Measurements from ENCODE around the gene ADRB2. TPM values are rescaled to one million over a fixed set of nuclear protein-coding genes. Genes with fewer than 3 reads are reported as not detected.

The ADRB2 gene
- total RNA-seq, 2 experiments from 2014 or later: 1.3 to 1.5 TPM

- DNase-seq: peak; percentile 52
- H3K9me3 Mint-ChIP-seq: no peaks in the 10 kb centered on the region
- H3K4me1 Mint-ChIP-seq: peaks cover 48% of the 10 kb centered on the region
- H3K27me3 Mint-ChIP-seq: no peaks in the 10 kb centered on the region
- ChIA-PET POLR2A (no interaction called here), CTCF (interaction anchor here (0.7 to 1.0 kb wide), 2 partner anchors 11 to 12 kb away, joined by 3 read pairs; no protein-coding TSS in a partner anchor)
- peak overlapping the region; percentile 97 for H3K27ac Mint-ChIP-seq
- H3K36me3 Mint-ChIP-seq (ENCODE audit: low read depth): peaks cover 2% of the 10 kb centered on the region
- H3K4me3 Mint-ChIP-seq: peak overlapping the region; percentile 83
Measured at GRCh38 chr5:148808864-148809642, 17.4 kb upstream of the ADRB2 start.

GRCh38 chr5:148809781-148810524 lies 16.5 kb upstream of the ADRB2 start:
- peaks cover 48% of the 10 kb centered on the region for H3K4me1 Mint-ChIP-seq
- no peaks in the 10 kb centered on the region for H3K9me3 Mint-ChIP-seq
- DNase-seq: no peak
- H3K4me3 Mint-ChIP-seq: peak overlapping the region; percentile 83
- peaks cover 2% of the 10 kb centered on the region for H3K27me3 Mint-ChIP-seq
- peak overlapping the region; percentile 97 for H3K27ac Mint-ChIP-seq
- peaks cover 2% of the 10 kb centered on the region for H3K36me3 Mint-ChIP-seq (ENCODE audit: low read depth)
- ChIA-PET CTCF (interaction anchor here (1.0 kb wide), 1 partner anchor 11 kb away, joined by 3 read pairs; no protein-coding TSS in a partner anchor), POLR2A (no interaction called here)

- H3K9me3 Mint-ChIP-seq: no peaks in the 10 kb centered on the region
- H3K4me3 Mint-ChIP-seq: no peak overlapping the region
- H3K4me1 Mint-ChIP-seq: peaks cover 46% of the 10 kb centered on the region
- H3K27ac Mint-ChIP-seq: no peak overlapping the region
- no peak for DNase-seq
- POLR2A ChIA-PET: interaction anchor here (0.6 kb wide), 1 partner anchor 1973 kb away, joined by 3 read pairs; no protein-coding TSS in a partner anchor
- peaks cover 2% of the 10 kb centered on the region for H3K36me3 Mint-ChIP-seq (ENCODE audit: low read depth)
- CTCF ChIA-PET: interaction anchor here (1.0 to 1.8 kb wide), 2 partner anchors 10 to 35 kb away, joined by 3 to 6 read pairs; no protein-coding TSS in a partner anchor
- H3K27me3 Mint-ChIP-seq: peaks cover 8% of the 10 kb centered on the region
Measured at GRCh38 chr5:148810823-148811222, 15.6 kb upstream of the ADRB2 start.

GRCh38 chr5:148811756-148812155 lies 14.7 kb upstream of the ADRB2 start:
- Mint-ChIP-seq H3K4me1 (peaks cover 37% of the 10 kb centered on the region), H3K27me3 (peaks cover 11% of the 10 kb centered on the region), H3K36me3 (ENCODE audit: low read depth) (peaks cover 2% of the 10 kb centered on the region), H3K9me3 (no peaks in the 10 kb centered on the region), H3K4me3 (no peak overlapping the region), H3K27ac (no peak overlapping the region)
- ChIA-PET CTCF (interaction anchor here (1.0 to 1.8 kb wide), 2 partner anchors 9 to 34 kb away, joined by 3 to 6 read pairs; no protein-coding TSS in a partner anchor), POLR2A (no interaction called here)
- no peak for DNase-seq

GRCh38 chr5:148815086-148815485 lies 11.3 kb upstream of the ADRB2 start:
- ChIA-PET POLR2A (no interaction called here), CTCF (interaction anchor here (1.0 kb wide), 1 partner anchor 9 kb away, joined by 4 read pairs; no protein-coding TSS in a partner anchor)
- Mint-ChIP-seq H3K9me3 (no peaks in the 10 kb centered on the region), H3K36me3 (ENCODE audit: low read depth) (no peaks in the 10 kb centered on the region), H3K27me3 (peaks cover 16% of the 10 kb centered on the region), H3K4me1 (peaks cover 14% of the 10 kb centered on the region), H3K27ac (no peak overlapping the region), H3K4me3 (no peak overlapping the region)
- DNase-seq: no peak

- no peak overlapping the region for H3K27ac Mint-ChIP-seq
- H3K4me1 Mint-ChIP-seq: peaks cover 9% of the 10 kb centered on the region
- no peak for DNase-seq
- no peaks in the 10 kb centered on the region for H3K36me3 Mint-ChIP-seq (ENCODE audit: low read depth)
- CTCF ChIA-PET: interaction anchor here (1.0 kb wide), 1 partner anchor 9 kb away, joined by 4 read pairs; no protein-coding TSS in a partner anchor
- POLR2A ChIA-PET: no interaction called here
- peaks cover 16% of the 10 kb centered on the region for H3K27me3 Mint-ChIP-seq
- no peak overlapping the region for H3K4me3 Mint-ChIP-seq
- H3K9me3 Mint-ChIP-seq: no peaks in the 10 kb centered on the region
Measured at GRCh38 chr5:148815578-148815977, 10.8 kb upstream of the ADRB2 start.

GRCh38 chr5:148816357-148816756 lies 10.1 kb upstream of the ADRB2 start:
- no peaks in the 10 kb centered on the region for H3K36me3 Mint-ChIP-seq (ENCODE audit: low read depth)
- ChIA-PET POLR2A (no interaction called here), CTCF (interaction anchor here (1.0 kb wide), 1 partner anchor 8 kb away, joined by 4 read pairs; no protein-coding TSS in a partner anchor)
- H3K4me1 Mint-ChIP-seq: peaks cover 4% of the 10 kb centered on the region
- no peak overlapping the region for H3K4me3 Mint-ChIP-seq
- no peaks in the 10 kb centered on the region for H3K9me3 Mint-ChIP-seq
- DNase-seq: no peak
- peaks cover 16% of the 10 kb centered on the region for H3K27me3 Mint-ChIP-seq
- no peak overlapping the region for H3K27ac Mint-ChIP-seq

GRCh38 chr5:148816782-148817181 lies 9.6 kb upstream of the ADRB2 start:
- H3K27ac Mint-ChIP-seq: no peak overlapping the region
- no peaks in the 10 kb centered on the region for H3K36me3 Mint-ChIP-seq (ENCODE audit: low read depth)
- H3K9me3 Mint-ChIP-seq: no peaks in the 10 kb centered on the region
- no peak overlapping the region for H3K4me3 Mint-ChIP-seq
- peaks cover 16% of the 10 kb centered on the region for H3K27me3 Mint-ChIP-seq
- ChIA-PET CTCF (no interaction called here), POLR2A (no interaction called here)
- DNase-seq: no peak
- H3K4me1 Mint-ChIP-seq: peaks cover under 1% of the 10 kb centered on the region

- H3K4me1 Mint-ChIP-seq: no peaks in the 10 kb centered on the region
- ChIA-PET POLR2A (no interaction called here), CTCF (no interaction called here)
- H3K27ac Mint-ChIP-seq: no peak overlapping the region
- DNase-seq: no peak
- peaks cover 19% of the 10 kb centered on the region for H3K27me3 Mint-ChIP-seq
- H3K4me3 Mint-ChIP-seq: no peak overlapping the region
- no peaks in the 10 kb centered on the region for H3K9me3 Mint-ChIP-seq
- no peaks in the 10 kb centered on the region for H3K36me3 Mint-ChIP-seq (ENCODE audit: low read depth)
Measured at GRCh38 chr5:148817606-148818005, 8.8 kb upstream of the ADRB2 start.

GRCh38 chr5:148820461-148821395 lies 5.7 kb upstream of the ADRB2 start:
- peaks cover 10% of the 10 kb centered on the region for H3K4me1 Mint-ChIP-seq
- H3K27me3 Mint-ChIP-seq: peaks cover 39% of the 10 kb centered on the region
- DNase-seq: peak; percentile 44
- H3K4me3 Mint-ChIP-seq: no peak overlapping the region
- ChIA-PET CTCF (interaction anchor here (0.9 to 2.2 kb wide), 4 partner anchors 9 to 15 kb away, joined by 3 to 8 read pairs (median 4); no protein-coding TSS in a partner anchor), POLR2A (no interaction called here)
- H3K9me3 Mint-ChIP-seq: no peaks in the 10 kb centered on the region
- H3K27ac Mint-ChIP-seq: no peak overlapping the region
- H3K36me3 Mint-ChIP-seq (ENCODE audit: low read depth): no peaks in the 10 kb centered on the region

GRCh38 chr5:148823871-148824270 lies 2.5 kb upstream of the ADRB2 start:
- Mint-ChIP-seq H3K4me3 (no peak overlapping the region), H3K9me3 (no peaks in the 10 kb centered on the region), H3K4me1 (peaks cover 29% of the 10 kb centered on the region), H3K27me3 (peaks cover 41% of the 10 kb centered on the region), H3K36me3 (ENCODE audit: low read depth) (no peaks in the 10 kb centered on the region), H3K27ac (no peak overlapping the region)
- ChIA-PET POLR2A (no interaction called here), CTCF (interaction anchor here (1.0 kb wide), 1 partner anchor 8 kb away, joined by 4 read pairs; no protein-coding TSS in a partner anchor)
- DNase-seq: no peak

- Mint-ChIP-seq H3K4me1 (peaks cover 29% of the 10 kb centered on the region), H3K4me3 (peak overlapping the region; percentile 72), H3K36me3 (ENCODE audit: low read depth) (no peaks in the 10 kb centered on the region), H3K9me3 (no peaks in the 10 kb centered on the region), H3K27me3 (peaks cover 46% of the 10 kb centered on the region), H3K27ac (peak overlapping the region; percentile 75)
- no peak for DNase-seq
- CTCF ChIA-PET: no interaction called here
- POLR2A ChIA-PET: no interaction called here
Measured at GRCh38 chr5:148825716-148826052, 727 bp upstream of the ADRB2 start.

Measured in activated CD4-positive, alpha-beta T cell treated with anti-CD3 and anti-CD28 coated beads, Interleukin-2, amount 10 ng/mL, durations not matched to agents 7 days and 5 days (primary cell).